GM21576 (cell line): ENCODE measurements around the gene BRINP1.

Source experiments
- ATAC-seq: cut with Tn5 transposase; IDR thresholded peaks from one replicate; pipeline ENCODE4 v1.9.1; 2021; ENCODE audit warnings: mild to moderate bottlenecking, moderate library complexity; ENCODE audit not compliant: unreplicated experiment

BRINP1 gene

GRCh38 chr9:119368681-119369581, at the start of gene BRINP1:
Gene BRINP1, minus strand, starts transcription at chr9:119369435. Its CDS starts 56,080 bp downstream, at chr9:119313355.
- ATAC-seq = no peak

GRCh38 chr9:119418721-119419120, 49.5 kb upstream of the BRINP1 start:
- ATAC-seq = no peak

- ATAC-seq = no peak
Measured at GRCh38 chr9:119416793-119417192, 47.6 kb upstream of the BRINP1 start.

- ATAC-seq = no peak
Measured at GRCh38 chr9:119412399-119412798, 43.2 kb upstream of the BRINP1 start.

GRCh38 chr9:119409552-119409951, 40.3 kb upstream of the BRINP1 start:
- no peak for ATAC-seq

- no peak for ATAC-seq
Measured at GRCh38 chr9:119400606-119401005, 31.4 kb upstream of the BRINP1 start.

- no peak for ATAC-seq
Measured at GRCh38 chr9:119398350-119398749, 29.1 kb upstream of the BRINP1 start.

- ATAC-seq = no peak
Measured at GRCh38 chr9:119391878-119392277, 22.6 kb upstream of the BRINP1 start.

- no peak for ATAC-seq
Measured at GRCh38 chr9:119375892-119376291, 6.7 kb upstream of the BRINP1 start.

GRCh38 chr9:119372951-119373350, 3.7 kb upstream of the BRINP1 start:
- no peak for ATAC-seq

GRCh38 chr9:119370816-119371215, 1.6 kb upstream of the BRINP1 start:
- no peak for ATAC-seq

GRCh38 chr9:119369680-119370366, 588 bp upstream of the BRINP1 start:
- no peak for ATAC-seq

- ATAC-seq = no peak
Measured at GRCh38 chr9:119368179-119368578, 1.1 kb downstream of the BRINP1 start.

- ATAC-seq = no peak
Measured at GRCh38 chr9:119367683-119368075, 1.6 kb downstream of the BRINP1 start.

- ATAC-seq = no peak
Measured at GRCh38 chr9:119366909-119367682, 2.1 kb downstream of the BRINP1 start.

GRCh38 chr9:119365291-119366027, 3.8 kb downstream of the BRINP1 start:
- no peak for ATAC-seq

GRCh38 chr9:119360237-119360636, 9.0 kb downstream of the BRINP1 start:
- ATAC-seq = no peak

GRCh38 chr9:119357336-119358096, 11.7 kb downstream of the BRINP1 start:
- ATAC-seq = no peak

- ATAC-seq = no peak
Measured at GRCh38 chr9:119349351-119349825, 19.8 kb downstream of the BRINP1 start.
